CD8-positive, alpha-beta memory T cell (primary cell): Measurements from ENCODE around the gene SHC3. TPM values are rescaled to one million over a fixed set of nuclear protein-coding genes. Genes with fewer than 3 reads are reported as not detected.

ENCODE experiments used
- CTCF ChIA-PET: fragments of 350-600 bp; sonication (Branson Sonifier 250); formaldehyde crosslinking; loops from one replicate; lab custom pipeline; 2021; ENCODE audit warnings: antibody characterized with exemption; lab: Charles Lee
- POLR2A ChIA-PET: fragments of 350-600 bp; sonication (Branson Sonifier 250); formaldehyde crosslinking; loops from one replicate; lab custom pipeline; 2021; ENCODE audit warnings: antibody characterized with exemption; lab: Charles Lee
- DNase-seq, 5 donors: peaks; one replicate each; pipeline versions ENCODE4 v3.0.0 to v3.0.0-alpha.2; 2020 to 2022; ENCODE audit warnings: mixed read lengths in 1 of 5
- H3K27ac ChIP-seq: one replicate; pipeline ENCODE4 v1.7.0; 2013; ENCODE audit warnings: low read depth, mild to moderate bottlenecking, low read length, moderate library complexity
- H3K27me3 ChIP-seq: 2 replicates; pipeline ENCODE4 v1.7.0; 2013; ENCODE audit warnings: low read length, mild to moderate bottlenecking; ENCODE audit not compliant: insufficient read depth, poor library complexity, severe bottlenecking
- H3K36me3 ChIP-seq: 2 replicates; pipeline ENCODE4 v1.7.0; 2013; ENCODE audit warnings: mild to moderate bottlenecking, low read length, moderate library complexity; ENCODE audit not compliant: insufficient read depth
- H3K4me1 ChIP-seq: 2 replicates; pipeline ENCODE4 v1.7.0; 2013; ENCODE audit warnings: mild to moderate bottlenecking, low read length, moderate library complexity; ENCODE audit not compliant: insufficient read depth
- H3K4me3 ChIP-seq: 2 replicates; pipeline ENCODE4 v1.7.0; 2013; ENCODE audit warnings: mild to moderate bottlenecking, low read length
- H3K9me3 ChIP-seq: 2 replicates; pipeline ENCODE4 v1.7.0; 2013; ENCODE audit warnings: mild to moderate bottlenecking, low read length
- H3K27ac Mint-ChIP-seq, 8 donors: one replicate each; pipeline ENCODE4 v1.8.0; 2020 to 2021; ENCODE audit warnings: mixed read lengths in 8 of 8, mild to moderate bottlenecking in 6 of 8, inconsistent platforms in 3 of 8, moderate library complexity in 3 of 8
- H3K27me3 Mint-ChIP-seq, 2 donors: one replicate each; pipeline ENCODE4 v1.8.0; 2020 to 2021; ENCODE audit warnings: mixed read lengths in 2 of 2, mild to moderate bottlenecking in 1 of 2, moderate library complexity in 1 of 2
- H3K36me3 Mint-ChIP-seq, 3 donors: one replicate each; pipeline ENCODE4 v1.8.0; 2020 to 2021; ENCODE audit warnings: mixed read lengths in 3 of 3, inconsistent platforms in 1 of 3, mild to moderate bottlenecking in 1 of 3
- H3K4me1 Mint-ChIP-seq, 3 donors: one replicate each; pipeline ENCODE4 v1.8.0; 2020 to 2021; ENCODE audit warnings: mixed read lengths in 3 of 3, inconsistent platforms in 1 of 3, mild to moderate bottlenecking in 1 of 3
- H3K4me3 Mint-ChIP-seq, 7 donors: one replicate each; pipeline ENCODE4 v1.8.0; 2020 to 2021; ENCODE audit warnings: mixed read lengths in 7 of 7, mild to moderate bottlenecking in 6 of 7, moderate library complexity in 4 of 7, inconsistent platforms in 2 of 7
- H3K9me3 Mint-ChIP-seq, 5 donors: one replicate each; pipeline ENCODE4 v1.8.0; 2020 to 2022; ENCODE audit warnings: mixed read lengths in 5 of 5, mild to moderate bottlenecking in 3 of 5, moderate library complexity in 2 of 5, inconsistent platforms in 1 of 5
- polyA plus RNA-seq: library from polyadenylated mRNA; unstranded; fragments of 300-500 nt; fragmentation: Illumina TruSeq; gene quantifications from one replicate; pipeline ENCODE4 v1.2.3, GENCODE V29; 2021
- total RNA-seq, 2 experiments: library from RNA; stranded (reverse); gene quantifications; one replicate each; pipeline ENCODE4 v1.2.3, GENCODE V29; 2021

SHC3 gene
- total and polyA plus RNA-seq, 3 experiments from 2014 or later = not detected

DNA sequence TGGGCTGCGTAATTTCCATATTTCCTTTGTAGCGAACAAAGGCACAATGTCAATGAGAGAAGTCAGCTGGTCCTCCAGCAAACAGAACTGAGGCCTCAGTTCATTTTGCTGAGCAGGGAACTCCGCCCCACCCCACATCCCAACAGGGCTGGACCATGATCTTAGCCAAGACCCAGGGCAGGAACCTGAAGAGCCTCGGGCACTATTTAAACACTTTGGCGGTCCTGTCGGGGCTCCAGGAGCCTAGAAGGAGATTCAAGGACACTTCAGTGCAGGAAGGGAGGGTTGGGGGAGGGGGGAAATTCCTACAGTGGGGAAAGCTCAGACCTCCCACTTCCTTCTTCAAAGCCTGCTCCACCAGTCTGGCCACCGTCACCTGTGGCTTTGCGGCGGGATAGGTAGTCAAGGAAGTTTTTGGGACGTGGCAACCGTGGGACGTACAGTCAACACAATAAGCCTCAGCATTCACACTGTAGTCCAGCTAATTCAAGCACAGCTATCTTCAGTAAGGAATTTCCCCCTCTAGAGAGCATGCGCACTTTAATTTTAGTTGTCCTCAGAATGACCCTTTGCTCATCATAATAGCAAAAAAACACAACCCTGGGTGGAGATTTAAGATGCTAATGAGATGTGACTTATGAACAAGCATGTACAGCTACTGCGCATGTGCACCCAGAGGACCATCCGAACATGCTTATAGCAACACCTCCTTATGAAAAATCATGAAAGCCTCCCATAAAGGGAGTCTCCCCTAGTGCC lies 156.4 kb downstream of the SHC3 start:
- no peak overlapping the region for H3K4me3 ChIP-seq
- ChIA-PET POLR2A (no interaction called here), CTCF (no interaction called here)
- DNase-seq = no peak
- Mint-ChIP-seq H3K27ac (no peak overlapping the region), H3K4me1 (no peaks in the 10 kb centered on the region), H3K36me3 (no peaks in the 10 kb centered on the region), H3K27me3 (peaks cover 5 to 20% of the 10 kb centered on the region in 2 donors), H3K4me3 (no peak overlapping the region), H3K9me3 (peaks cover 0 to 2% (median 0%) of the 10 kb centered on the region in 5 donors)
- no peaks in the 10 kb centered on the region for H3K4me1 ChIP-seq
- no peaks in the 10 kb centered on the region for H3K27me3 ChIP-seq
- no peak overlapping the region for H3K27ac ChIP-seq
- no peaks in the 10 kb centered on the region for H3K36me3 ChIP-seq
- no peaks in the 10 kb centered on the region for H3K9me3 ChIP-seq

DNA sequence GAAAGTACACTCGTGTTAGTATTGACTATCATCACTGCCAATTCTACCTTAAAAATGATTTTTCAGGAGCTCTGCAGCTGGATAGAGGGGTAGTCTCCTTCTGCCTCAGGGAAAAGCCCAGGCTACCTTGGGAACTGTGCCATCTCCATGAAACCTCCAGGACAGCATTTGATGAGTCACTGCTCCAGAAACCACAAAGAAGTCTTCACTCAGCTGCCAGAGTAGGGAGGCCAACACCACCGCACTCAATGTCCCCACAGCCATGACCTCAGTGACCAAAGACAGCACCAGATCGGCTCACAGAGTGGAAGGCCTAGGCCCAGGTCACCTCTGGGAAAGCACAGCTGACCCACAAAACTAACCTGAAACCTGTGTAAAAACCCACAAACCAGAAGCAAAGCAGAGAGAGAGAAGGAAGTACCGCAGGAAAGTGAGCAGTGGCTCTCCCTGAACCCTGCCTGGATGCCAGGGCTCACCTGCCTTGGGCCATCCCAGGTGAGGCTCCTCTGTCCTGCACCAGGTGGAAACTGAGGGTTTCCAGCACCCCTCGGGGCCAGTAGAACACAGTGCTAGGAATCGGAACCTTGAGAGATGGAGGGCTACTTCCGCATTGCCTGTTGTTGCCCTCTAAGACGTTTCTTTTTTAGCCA lies 157.3 kb downstream of the SHC3 start:
- Histone ChIP-seq H3K4me3 (no peak overlapping the region), H3K27me3 (no peaks in the 10 kb centered on the region), H3K9me3 (no peaks in the 10 kb centered on the region), H3K4me1 (no peaks in the 10 kb centered on the region), H3K27ac (no peak overlapping the region), H3K36me3 (no peaks in the 10 kb centered on the region)
- Mint-ChIP-seq H3K27ac (no peak overlapping the region), H3K27me3 (peaks cover 0 to 18% of the 10 kb centered on the region in 2 donors), H3K36me3 (no peaks in the 10 kb centered on the region), H3K4me3 (no peak overlapping the region), H3K4me1 (no peaks in the 10 kb centered on the region), H3K9me3 (peaks cover 0 to under 1% (median 0%) of the 10 kb centered on the region in 5 donors)
- ChIA-PET CTCF (no interaction called here), POLR2A (no interaction called here)
- DNase-seq = no peak

DNA sequence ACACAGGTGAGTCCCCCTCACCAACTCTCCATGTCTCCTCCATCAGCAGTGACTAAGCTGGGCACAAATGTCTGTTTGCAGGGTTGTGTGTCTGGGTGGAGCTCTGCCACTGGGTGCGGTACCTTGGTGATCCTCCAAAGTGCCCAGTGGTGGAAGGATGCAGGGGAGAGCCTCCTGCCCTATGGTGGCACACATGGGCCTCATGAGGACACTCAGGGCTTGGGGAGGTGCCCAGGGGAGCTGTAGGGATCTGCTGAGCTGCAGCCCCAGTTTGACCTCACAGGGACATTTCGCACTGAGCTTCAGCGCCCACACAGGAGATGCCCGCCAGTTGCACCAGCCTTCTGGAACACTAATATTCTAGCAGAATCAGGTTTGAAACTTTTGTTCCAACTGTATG lies 157.9 kb downstream of the SHC3 start:
- CTCF ChIA-PET = no interaction called here
- H3K36me3 Mint-ChIP-seq = no peaks in the 10 kb centered on the region
- H3K27ac Mint-ChIP-seq = no peak overlapping the region
- no peak overlapping the region for H3K4me3 Mint-ChIP-seq
- no peaks in the 10 kb centered on the region for H3K9me3 ChIP-seq
- H3K4me1 Mint-ChIP-seq = no peaks in the 10 kb centered on the region
- DNase-seq = no peak
- POLR2A ChIA-PET = no interaction called here
- no peaks in the 10 kb centered on the region for H3K9me3 Mint-ChIP-seq
- H3K27me3 ChIP-seq = no peaks in the 10 kb centered on the region
- no peaks in the 10 kb centered on the region for H3K36me3 ChIP-seq
- no peak overlapping the region for H3K4me3 ChIP-seq
- no peaks in the 10 kb centered on the region for H3K4me1 ChIP-seq
- H3K27me3 Mint-ChIP-seq = peaks cover 0 to 18% of the 10 kb centered on the region in 2 donors
- no peak overlapping the region for H3K27ac ChIP-seq

DNA sequence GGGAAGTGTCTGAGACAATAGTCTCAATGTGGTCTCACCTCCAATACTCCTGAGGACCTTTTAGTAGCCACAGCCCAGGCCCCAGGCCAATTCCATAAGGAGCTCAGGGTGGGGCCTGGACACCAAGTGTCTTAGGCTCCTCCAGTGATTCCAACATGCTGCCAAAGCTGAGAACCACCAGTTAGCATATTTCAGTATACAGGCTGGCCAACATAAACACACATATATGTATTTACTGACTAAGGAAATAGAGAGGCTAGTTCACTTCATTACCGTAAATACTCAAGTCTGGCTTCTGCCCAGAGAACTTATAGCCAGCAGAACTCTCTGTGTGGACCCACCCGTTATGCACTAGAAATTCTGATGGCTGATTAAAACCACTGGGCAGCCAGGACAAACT lies 163.3 kb downstream of the SHC3 start:
- CTCF ChIA-PET = no interaction called here

DNA sequence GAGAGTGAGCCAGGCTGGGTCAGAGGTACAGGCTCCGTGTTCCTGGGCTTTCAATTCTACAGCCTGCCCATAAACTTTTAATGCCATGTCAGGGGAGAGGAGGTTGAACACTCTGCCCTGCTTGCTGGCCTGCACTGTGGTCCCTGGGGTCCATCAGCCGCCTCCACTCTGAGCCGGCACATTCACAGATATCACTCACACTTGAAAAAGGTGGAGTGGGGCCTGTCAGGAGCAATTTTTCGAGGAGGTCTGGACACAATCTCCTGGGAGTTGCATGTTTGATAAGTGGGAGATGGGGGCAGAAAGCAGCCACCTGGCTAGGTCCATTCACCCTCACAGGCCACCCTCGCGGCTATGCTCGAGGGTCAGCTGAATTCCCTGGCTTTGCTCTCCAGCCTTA lies 164.5 kb downstream of the SHC3 start:
- H3K27me3 ChIP-seq = no peaks in the 10 kb centered on the region

More for the DNA sequence above, 163.3 kb downstream of the SHC3 start:
- Histone ChIP-seq H3K4me3 (no peak overlapping the region), H3K9me3 (no peaks in the 10 kb centered on the region), H3K4me1 (no peaks in the 10 kb centered on the region), H3K27me3 (no peaks in the 10 kb centered on the region), H3K27ac (no peak overlapping the region), H3K36me3 (no peaks in the 10 kb centered on the region)
- H3K27ac Mint-ChIP-seq = no peak overlapping the region
- H3K4me1 Mint-ChIP-seq = no peaks in the 10 kb centered on the region
- no peak overlapping the region for H3K4me3 Mint-ChIP-seq
- POLR2A ChIA-PET = no interaction called here
- no peak for DNase-seq
- H3K36me3 Mint-ChIP-seq = no peaks in the 10 kb centered on the region
- H3K9me3 Mint-ChIP-seq = no peaks in the 10 kb centered on the region
- H3K27me3 Mint-ChIP-seq = peaks cover 5 to 22% of the 10 kb centered on the region in 2 donors

DNA sequence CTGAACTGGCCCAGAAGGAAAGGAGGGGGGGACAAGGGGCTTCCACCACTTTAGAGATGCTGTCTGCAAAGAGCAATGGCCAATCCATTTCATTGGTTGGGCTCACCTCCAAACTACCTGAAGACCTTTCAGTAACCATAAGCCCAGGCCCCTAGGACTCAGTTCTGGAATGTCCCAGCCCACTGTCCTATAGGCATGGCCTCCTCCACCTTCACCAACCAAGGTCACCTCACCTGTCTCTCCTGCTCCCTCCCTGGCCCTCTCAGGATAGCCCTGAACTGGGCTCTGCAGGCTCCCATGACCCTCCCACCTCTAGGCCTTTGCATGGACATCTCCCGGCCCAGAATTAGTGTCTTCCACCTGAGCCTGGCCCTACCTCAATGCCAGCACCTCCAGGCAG lies 165.0 kb downstream of the SHC3 start:
- DNase-seq = no peak
- CTCF ChIA-PET = no interaction called here
- no peaks in the 10 kb centered on the region for H3K9me3 ChIP-seq
- no peak overlapping the region for H3K27ac ChIP-seq
- H3K36me3 ChIP-seq = no peaks in the 10 kb centered on the region
- H3K4me3 ChIP-seq = no peak overlapping the region
- H3K9me3 Mint-ChIP-seq = no peaks in the 10 kb centered on the region
- no peak overlapping the region for H3K4me3 Mint-ChIP-seq
- H3K27ac Mint-ChIP-seq = no peak overlapping the region
- no peaks in the 10 kb centered on the region for H3K36me3 Mint-ChIP-seq
- POLR2A ChIA-PET = no interaction called here
- no peaks in the 10 kb centered on the region for H3K4me1 ChIP-seq
- H3K27me3 Mint-ChIP-seq = peaks cover 5 to 22% of the 10 kb centered on the region in 2 donors
- H3K27me3 ChIP-seq = no peaks in the 10 kb centered on the region
- H3K4me1 Mint-ChIP-seq = no peaks in the 10 kb centered on the region

More for the DNA sequence above, 164.5 kb downstream of the SHC3 start:
- H3K27me3 Mint-ChIP-seq = peaks cover 5 to 22% of the 10 kb centered on the region in 2 donors
- Histone ChIP-seq H3K36me3 (no peaks in the 10 kb centered on the region), H3K4me1 (no peaks in the 10 kb centered on the region), H3K9me3 (no peaks in the 10 kb centered on the region), H3K27ac (no peak overlapping the region), H3K4me3 (no peak overlapping the region)
- no peaks in the 10 kb centered on the region for H3K4me1 Mint-ChIP-seq
- no peak overlapping the region for H3K4me3 Mint-ChIP-seq
- no peaks in the 10 kb centered on the region for H3K9me3 Mint-ChIP-seq
- H3K36me3 Mint-ChIP-seq = no peaks in the 10 kb centered on the region
- CTCF ChIA-PET = no interaction called here
- H3K27ac Mint-ChIP-seq = no peak overlapping the region
- DNase-seq = no peak
- POLR2A ChIA-PET = no interaction called here

DNA sequence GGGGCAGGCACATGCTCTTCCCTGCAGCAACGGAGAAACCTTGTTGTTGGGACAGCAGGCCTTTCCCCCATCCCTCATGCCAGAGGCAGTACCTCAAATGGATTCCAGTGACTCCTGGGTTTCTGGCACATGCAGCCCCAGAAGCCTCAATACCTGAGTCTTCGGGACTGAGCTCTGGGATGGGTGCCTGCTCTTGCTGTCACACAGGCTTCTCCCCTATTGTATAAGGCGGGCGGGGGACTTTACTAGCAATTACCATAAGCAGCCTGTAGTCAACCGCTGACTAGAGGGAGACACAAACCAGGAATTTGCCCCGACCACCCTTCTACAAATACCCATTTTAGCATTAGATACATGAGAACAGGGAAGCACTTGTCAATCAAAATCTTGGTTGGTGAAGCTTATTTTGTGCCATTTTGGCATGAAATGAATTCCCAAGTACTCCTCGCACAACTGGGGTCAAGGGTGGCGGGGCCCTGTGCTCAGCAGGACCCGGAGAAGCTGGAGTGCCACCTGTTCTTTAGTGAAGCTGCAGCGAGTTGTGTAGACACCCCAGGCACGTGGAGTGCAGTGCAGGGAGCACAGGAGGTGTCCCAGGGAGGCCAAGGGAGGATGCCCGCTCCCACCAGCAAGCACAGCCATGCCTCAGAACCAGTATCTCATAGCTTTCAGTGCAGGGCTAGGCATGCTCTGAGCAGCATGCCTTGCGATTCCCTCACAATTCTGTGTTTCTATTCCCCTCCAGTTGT lies 166.2 kb downstream of the SHC3 start:
- H3K4me3 ChIP-seq = no peak overlapping the region
- H3K27me3 Mint-ChIP-seq = peaks cover 5 to 22% of the 10 kb centered on the region in 2 donors
- no peaks in the 10 kb centered on the region for H3K9me3 Mint-ChIP-seq
- H3K4me1 ChIP-seq = no peaks in the 10 kb centered on the region
- ChIA-PET POLR2A (no interaction called here), CTCF (no interaction called here)
- no peak overlapping the region for H3K27ac ChIP-seq
- H3K9me3 ChIP-seq = no peaks in the 10 kb centered on the region
- no peak for DNase-seq
- no peak overlapping the region for H3K4me3 Mint-ChIP-seq
- H3K36me3 Mint-ChIP-seq = no peaks in the 10 kb centered on the region
- no peaks in the 10 kb centered on the region for H3K36me3 ChIP-seq
- no peaks in the 10 kb centered on the region for H3K4me1 Mint-ChIP-seq
- no peak overlapping the region for H3K27ac Mint-ChIP-seq
- H3K27me3 ChIP-seq = no peaks in the 10 kb centered on the region

DNA sequence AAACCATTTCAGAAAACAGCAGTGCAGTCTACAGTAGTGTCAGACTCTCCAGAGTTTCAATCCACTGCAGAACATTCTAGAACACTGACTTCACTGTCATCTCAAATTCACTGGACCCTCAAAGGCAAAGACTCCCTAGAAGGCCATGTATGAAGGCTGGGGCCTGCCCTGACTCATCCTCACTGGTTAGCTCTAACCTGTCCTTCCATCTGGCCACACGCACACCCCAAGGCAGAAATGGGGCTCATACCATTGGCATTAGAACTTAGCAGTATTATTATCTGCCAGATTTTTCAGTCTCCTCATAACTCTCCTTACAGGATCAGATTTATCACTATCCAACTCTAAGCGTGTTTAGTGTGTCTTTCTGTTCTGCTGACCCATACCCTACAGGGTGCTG lies 166.9 kb downstream of the SHC3 start:
- Mint-ChIP-seq H3K4me3 (no peak overlapping the region), H3K27me3 (peaks cover 5 to 19% of the 10 kb centered on the region in 2 donors), H3K27ac (no peak overlapping the region), H3K4me1 (no peaks in the 10 kb centered on the region), H3K9me3 (no peaks in the 10 kb centered on the region), H3K36me3 (no peaks in the 10 kb centered on the region)
- no peak for DNase-seq
- H3K9me3 ChIP-seq = no peaks in the 10 kb centered on the region
- POLR2A ChIA-PET = no interaction called here
- H3K27me3 ChIP-seq = no peaks in the 10 kb centered on the region
- H3K4me3 ChIP-seq = no peak overlapping the region
- H3K27ac ChIP-seq = no peak overlapping the region
- no peaks in the 10 kb centered on the region for H3K36me3 ChIP-seq
- CTCF ChIA-PET = no interaction called here
- H3K4me1 ChIP-seq = no peaks in the 10 kb centered on the region
